WI38 (cell line): ENCODE results near the gene EBF3.
A peak's percentile ranks its signal among the peaks of the same experiment; 100 is the strongest.

ENCODE experiments used
- H3K4me3 ChIP-seq: 2 replicates; pipeline ENCODE4 v1.5.1; 2011; ENCODE audit warnings: low read depth, mild to moderate bottlenecking, control low read depth, low read length
- TF ChIP-seq, protein P1 (sequence below): IDR thresholded peaks from 2 replicates; pipeline ENCODE4 v1.5.1; 2012; ENCODE audit warnings: low read depth, mild to moderate bottlenecking, control low read depth, low read length

The EBF3 gene

DNA sequence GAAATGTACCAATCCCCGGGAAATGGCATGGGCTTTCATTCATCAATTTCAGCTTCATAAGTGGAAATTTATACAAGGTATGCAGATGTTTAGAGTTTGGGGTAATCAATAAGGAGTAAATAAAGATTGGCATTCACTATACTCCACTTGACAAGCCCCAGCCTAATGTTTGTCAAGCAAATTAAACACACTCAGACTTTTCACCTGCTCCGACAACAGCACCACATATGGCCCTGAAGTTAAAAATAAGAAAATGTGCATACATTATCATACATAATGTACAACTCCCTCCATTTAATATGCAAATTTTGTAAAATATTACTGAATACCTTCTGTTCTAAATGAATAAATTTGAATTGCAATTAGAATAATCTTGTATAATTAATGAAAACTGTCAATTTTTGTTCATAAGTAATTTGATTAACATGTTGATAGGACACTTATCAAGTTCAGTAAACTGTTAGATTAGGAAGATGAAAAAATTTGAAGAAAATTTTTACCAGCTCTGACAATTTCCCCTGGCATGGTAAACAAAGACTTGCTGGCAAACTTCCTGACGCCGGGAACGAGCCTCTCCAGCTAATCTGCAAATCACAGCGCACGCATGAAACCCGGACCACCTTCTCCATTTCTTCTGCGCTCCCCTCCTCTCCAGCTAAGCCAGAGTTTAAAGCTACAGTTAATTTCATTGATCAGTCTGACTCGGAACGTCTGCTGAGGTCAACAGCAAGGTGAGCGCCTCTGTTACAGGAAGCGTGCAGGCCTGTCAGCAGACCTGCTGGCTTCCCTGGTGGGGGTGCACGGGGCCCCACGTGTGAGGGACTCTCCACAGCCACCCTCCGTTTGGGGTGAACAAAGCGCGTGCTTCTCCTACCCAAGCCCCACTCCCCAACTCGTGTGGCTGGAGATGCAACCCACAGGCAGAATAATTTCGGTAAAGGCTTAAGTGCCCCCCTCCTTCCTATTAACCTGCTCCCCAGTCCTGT is 70.7 kb downstream of the EBF3 start:
- H3K4me3 ChIP-seq, result no peak overlapping the region
- TF ChIP-seq, protein P1, sequence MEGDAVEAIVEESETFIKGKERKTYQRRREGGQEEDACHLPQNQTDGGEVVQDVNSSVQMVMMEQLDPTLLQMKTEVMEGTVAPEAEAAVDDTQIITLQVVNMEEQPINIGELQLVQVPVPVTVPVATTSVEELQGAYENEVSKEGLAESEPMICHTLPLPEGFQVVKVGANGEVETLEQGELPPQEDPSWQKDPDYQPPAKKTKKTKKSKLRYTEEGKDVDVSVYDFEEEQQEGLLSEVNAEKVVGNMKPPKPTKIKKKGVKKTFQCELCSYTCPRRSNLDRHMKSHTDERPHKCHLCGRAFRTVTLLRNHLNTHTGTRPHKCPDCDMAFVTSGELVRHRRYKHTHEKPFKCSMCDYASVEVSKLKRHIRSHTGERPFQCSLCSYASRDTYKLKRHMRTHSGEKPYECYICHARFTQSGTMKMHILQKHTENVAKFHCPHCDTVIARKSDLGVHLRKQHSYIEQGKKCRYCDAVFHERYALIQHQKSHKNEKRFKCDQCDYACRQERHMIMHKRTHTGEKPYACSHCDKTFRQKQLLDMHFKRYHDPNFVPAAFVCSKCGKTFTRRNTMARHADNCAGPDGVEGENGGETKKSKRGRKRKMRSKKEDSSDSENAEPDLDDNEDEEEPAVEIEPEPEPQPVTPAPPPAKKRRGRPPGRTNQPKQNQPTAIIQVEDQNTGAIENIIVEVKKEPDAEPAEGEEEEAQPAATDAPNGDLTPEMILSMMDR, result no peak

DNA sequence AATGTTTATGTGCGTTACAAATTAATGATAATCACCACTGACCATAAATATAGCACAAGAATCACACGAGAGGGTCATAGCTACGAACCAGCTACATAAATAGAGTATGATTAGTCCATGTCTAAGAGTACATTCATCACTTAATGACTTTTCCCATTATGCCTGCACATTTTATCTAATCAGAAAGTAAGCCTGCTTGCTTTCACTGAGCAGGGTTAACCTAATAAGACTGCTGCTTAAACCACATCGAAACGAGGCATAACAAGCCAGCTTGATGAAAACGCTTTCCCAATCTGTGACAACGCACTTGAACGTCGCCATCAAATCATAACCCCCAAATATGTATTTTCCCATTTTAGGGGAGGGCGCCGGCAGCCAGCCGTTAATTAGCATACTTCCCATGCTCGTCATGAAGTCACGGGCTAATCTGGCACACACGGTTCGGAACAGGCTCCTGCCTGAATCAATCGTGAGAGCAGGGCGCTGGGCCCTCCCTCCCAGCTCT is 71.5 kb downstream of the EBF3 start:
- TF ChIP-seq, protein P1, result no peak
- H3K4me3 ChIP-seq, result no peak overlapping the region

DNA sequence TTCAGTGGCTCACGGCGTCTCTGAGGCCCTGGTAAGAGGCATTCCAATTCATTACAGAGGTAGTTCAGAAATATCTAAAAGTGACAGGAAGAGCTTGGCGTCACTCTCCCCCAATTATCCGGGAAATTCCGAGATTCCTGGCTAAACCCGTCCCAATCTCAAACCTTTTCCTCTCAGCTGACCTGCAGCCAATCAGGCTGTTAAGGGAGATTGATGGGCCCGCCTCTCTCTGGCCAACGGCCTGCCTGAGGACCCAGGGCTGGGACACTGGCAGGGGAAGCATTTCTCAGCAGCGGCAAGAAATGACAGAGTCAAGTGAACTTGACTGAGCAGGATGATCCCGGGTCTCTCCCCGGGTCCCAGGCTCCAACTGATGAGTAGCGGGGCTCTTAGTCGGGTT is 72.3 kb downstream of the EBF3 start:
- TF ChIP-seq, protein P1, result no peak
- H3K4me3 ChIP-seq, result no peak overlapping the region

DNA sequence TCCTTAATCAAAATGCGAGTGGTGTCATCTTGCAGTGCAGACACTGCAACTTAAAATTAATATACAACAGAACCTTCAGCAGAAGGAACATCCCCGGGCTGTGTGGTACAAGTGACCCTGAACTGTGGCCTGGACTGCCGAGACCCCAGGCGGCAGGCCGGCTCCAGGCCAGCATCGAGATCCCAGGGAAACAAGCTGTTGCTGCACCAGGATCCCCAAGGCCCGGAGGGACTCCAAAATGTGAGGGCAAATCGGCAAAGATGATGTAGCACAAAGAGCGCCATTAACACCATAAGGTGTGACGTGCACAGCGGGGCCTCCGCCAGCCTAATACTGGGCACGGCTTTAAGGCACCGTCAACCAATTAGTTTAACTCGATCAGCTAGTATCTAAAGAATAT is 73.9 kb downstream of the EBF3 start:
- TF ChIP-seq, protein P1, result no peak
- no peak overlapping the region for H3K4me3 ChIP-seq

DNA sequence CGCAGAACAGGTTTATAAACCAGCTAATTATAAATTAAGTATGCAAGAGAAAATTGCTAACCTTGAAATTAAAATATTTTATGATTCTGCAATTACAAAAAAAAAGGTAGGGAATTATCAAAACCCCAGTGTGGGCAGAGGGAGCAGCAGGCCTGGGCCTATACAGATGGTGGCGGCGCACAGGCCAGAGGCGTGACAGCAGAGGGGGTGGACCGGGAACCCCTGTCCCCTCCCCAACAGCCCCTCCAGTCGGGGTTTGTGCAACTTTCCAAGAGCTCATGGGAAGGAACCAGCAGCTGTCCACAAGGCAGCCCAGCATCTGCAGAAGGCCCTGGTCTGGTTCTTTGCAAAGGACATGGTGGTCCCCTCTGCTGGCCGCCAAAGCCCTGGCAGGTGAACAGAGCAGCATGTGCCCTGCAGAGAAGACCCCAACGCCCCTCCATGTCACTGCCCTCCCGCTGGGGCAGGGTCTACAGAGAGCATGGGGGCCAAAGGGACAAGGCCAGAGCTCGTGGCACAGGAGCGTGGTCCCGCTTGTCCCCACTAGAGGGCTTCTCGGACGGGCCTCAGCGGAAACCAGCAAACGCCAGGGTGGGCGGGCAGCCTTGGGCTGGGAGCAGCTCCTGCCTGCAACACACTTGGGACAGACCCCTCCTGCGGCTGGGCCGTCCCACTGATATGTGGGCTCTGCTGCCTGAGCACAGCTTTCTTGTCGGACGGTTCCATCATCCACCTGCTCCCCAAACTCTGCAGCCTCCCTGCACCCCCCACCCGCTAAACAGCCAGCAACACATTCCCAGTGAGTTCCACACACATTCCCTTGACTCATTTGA is 75.1 kb downstream of the EBF3 start:
- TF ChIP-seq, protein P1, result peak; percentile 20
- H3K4me3 ChIP-seq, result no peak overlapping the region

DNA sequence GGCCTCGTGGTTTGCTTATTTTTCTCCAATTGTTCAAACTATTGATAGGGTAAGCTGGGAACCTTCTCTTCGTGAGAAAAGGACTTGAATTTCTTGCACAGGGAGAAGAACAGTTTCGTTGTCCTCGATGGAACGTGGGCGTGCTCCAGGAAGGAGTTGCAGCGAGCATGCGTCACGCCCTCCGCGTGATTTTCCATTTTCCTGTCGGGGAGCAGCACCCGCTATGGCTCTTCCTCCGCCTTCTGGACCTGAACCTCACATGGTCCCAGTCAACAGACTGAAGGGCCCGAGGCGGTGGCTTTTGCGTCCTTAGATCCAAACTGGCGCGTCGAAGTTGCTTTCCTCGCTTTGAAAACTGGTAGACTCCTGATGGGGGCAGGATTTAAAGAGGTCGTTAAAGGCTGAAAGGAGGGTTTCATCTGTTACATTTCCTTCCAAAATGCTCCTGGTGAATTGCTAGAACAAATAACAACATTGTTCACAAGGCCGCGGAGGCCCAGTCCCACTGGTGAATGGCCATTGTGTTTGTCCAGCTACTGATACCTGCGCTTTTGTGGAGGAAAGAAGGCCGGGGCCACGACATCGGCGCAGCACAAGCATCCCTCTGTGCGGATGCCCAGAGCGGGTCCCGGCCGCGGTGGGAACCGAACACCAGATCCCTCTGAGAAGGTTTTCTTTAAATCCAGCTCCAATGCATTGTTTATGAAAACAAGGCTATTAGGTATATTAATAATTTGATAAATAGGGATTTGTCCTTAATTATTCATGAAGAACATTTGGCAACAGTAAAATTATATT is 75.9 kb downstream of the EBF3 start:
- H3K4me3 ChIP-seq, result no peak overlapping the region
- TF ChIP-seq, protein P1, result no peak
